Right ventricle myocardium inferior (tissue), 1 donor: ENCODE data around the gene CFAP57. TPM values are rescaled to one million over a fixed set of nuclear protein-coding genes. Genes with fewer than 3 reads are reported as not detected.
A peak's percentile ranks its signal among the peaks of the same experiment; 100 is the strongest.

Experiments
- ATAC-seq: fragments of 200-7000 bp; cut with Tn5 transposase; one replicate; pipeline ENCODE4 v1.9.1; 2020; ENCODE audit warnings: mild to moderate bottlenecking, moderate library complexity
- DNase-seq: peaks from one replicate; pipeline ENCODE4 v3.0.0; 2021; ENCODE audit errors: missing footprints
- intact Hi-C: fragments of 100-400 bp; cut with DNase I; formaldehyde crosslinking; loops from one replicate; pipeline ENCODE4 v1.11.0; 2022
- total RNA-seq: library from RNA; stranded (reverse); fragmentation: NEBNext Ultra II Directional; extraction: Animal tissue kit (Norgen Biotek cat#: 25700); gene quantifications from one replicate; pipeline ENCODE4 v1.2.1, GENCODE V29; 2021
- donor health status: DM: no; HTN: yes; CAD: no; lungs with severe emphysema.

CFAP57 gene
- total RNA-seq, 1 donor from 2014 or later: not detected

DNA sequence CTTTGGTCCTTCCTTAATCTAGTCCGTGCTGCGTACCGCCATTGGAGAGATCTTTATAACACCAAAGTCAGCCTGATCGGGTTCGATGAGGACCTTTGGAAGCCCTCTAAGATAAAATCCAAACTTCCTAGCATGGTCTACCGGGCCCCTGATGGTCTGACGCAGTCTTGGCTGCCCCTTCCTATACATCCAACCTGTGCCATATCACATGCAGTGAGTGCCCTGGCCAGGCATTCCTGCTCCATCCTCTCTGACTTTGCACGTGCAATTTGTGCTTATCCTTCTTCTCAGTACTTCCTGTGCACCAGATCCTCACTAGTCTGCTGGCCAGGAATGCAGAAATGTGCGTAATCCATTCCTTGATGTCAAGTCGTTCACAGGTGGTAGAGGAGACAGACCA lies 45.6 kb downstream of the CFAP57 start:
- intact Hi-C loops: no loop called here
- no peak for ATAC-seq
- DNase-seq: no peak

DNA sequence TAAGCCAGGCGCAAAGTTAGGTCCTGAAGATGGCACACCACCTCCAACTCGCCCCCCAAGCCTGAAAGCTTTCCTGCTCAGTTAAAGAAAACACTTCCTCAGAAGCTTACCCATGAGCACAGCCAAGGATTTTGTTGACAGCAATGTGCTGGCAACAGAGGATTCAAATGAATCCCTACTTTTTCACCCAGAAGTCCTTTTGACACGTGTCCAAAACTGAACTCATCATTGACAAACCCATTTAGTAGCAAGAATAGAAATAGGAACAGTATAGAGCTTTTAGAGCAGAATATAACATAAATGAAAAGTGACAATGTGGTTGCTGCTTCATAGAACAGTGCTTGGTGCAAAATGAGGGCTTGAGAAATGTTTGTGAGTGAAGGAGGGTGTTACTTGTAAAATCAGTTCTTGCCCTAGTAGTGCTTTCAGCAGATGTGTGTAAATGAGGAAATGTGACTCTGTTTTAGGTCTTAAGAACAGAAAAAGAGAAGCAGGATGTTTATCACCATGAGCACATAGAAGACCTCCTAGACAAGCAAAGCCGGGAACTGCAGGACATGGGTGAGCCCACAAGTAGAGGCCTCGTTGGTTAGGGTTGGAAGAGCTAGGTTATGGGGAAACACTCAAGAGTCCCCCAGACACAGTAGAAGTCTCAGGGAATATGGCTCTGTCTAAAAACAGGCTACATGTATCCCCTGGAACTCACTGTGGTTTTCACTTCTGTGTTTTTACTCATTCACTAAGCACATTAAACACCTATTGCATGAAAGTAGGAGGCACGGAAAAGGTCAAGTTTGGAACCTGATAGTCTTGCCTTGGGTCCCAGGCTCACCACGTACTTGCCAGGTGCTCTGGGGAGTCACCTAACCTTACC lies 49.0 kb downstream of the CFAP57 start:
- DNase-seq (no peak), ATAC-seq (peak; percentile 18)
- intact Hi-C loops: no loop called here

DNA sequence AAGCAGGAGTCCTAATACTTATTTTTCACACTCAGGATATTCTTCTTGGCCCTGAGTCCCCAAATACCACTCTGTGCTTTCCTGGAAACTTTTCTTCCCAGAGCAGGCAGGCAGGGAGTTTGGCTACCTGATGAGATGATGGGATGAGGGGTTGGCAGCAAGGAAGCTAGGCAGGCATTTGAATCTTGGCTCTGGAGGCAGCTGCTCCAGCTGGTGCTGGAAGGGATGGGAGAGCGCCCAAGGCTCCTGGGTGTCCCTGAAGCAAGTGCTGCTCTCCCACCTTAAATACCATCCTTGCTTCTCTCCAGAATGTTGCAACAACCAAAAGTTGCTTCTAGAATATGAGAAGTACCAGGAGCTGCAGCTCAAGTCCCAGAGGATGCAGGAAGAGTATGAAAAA lies 49.7 kb downstream of the CFAP57 start:
- intact Hi-C loops: no loop called here
- no peak for ATAC-seq
- DNase-seq: no peak

DNA sequence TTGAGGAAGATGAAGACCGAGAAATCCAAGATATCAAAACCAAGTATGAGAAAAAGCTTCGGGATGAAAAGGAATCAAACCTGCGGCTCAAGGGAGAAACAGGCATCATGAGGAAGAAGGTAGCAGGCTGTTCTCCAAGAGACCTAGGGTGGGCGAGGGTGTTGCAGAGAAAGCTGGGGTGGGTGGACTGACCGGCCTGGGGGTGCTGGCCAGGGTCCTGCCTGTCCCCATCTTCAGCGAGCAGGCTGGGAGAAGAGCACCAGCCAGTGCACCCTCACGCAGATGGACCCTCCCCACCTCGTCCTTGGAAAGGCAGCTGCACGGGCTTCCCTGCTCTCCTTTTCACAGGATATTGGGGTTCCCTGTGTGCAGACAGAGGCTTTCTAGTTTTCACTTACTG lies 50.7 kb downstream of the CFAP57 start:
- DNase-seq: no peak
- intact Hi-C loops: no loop called here

DNA sequence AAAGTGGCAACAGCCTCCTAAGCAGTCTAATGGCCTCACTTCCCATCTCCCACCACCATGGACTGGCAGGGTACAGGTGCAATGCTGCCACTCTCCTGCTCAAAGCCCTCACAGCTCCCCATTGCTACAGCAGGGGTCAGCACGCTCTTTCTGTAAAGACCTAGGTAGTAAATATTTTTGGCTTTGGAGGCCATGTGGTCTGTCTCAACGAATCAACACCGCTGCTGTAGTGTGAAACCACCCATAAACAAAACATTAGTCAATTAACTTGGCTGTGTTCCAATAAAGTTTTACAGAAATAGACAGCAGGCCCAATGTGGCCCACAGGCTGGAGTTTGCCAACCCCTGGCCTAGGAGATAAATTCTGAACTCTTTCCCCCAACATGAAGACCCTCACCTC lies 53.0 kb downstream of the CFAP57 start:
- DNase-seq: no peak
- no peak for ATAC-seq
- intact Hi-C loops: no loop called here

More for the DNA sequence above, 50.7 kb downstream of the CFAP57 start:
- ATAC-seq: no peak

DNA sequence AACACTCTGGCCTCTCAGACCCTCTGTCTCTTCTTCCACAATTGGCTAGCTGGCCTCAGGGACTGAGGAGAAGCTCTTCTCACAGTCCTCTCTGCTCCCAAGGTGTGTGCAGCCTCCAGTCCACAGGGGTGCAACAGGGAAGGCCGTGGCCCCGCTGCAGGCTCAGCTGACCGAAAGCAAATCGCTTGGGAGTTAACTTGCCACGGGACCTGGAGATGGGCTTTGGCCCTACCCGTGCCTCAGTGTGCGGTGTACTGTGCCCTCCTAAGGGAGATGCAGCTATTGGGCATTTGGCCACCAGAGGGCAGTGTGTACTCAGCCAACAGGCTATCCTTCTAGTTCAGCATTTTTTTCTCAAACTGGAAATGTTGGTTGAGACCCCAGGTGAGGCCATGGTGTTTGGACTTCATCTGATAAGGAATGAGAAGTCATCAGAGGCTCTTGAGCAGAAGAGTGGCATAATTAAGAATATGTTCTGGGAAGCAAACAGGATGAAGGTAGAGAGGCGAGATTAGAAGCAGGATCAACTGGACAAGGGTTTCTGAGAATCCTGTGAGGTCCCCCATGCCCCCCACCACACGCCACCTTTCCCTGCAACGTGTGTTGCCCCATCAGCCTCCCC lies 55.1 kb downstream of the CFAP57 start:
- peak; percentile 74 for ATAC-seq
- DNase-seq: peak; percentile 81
- intact Hi-C loops: loop anchor here (1.0 kb wide), 1 partner anchor 187 kb away; no protein-coding TSS in a partner anchor

DNA sequence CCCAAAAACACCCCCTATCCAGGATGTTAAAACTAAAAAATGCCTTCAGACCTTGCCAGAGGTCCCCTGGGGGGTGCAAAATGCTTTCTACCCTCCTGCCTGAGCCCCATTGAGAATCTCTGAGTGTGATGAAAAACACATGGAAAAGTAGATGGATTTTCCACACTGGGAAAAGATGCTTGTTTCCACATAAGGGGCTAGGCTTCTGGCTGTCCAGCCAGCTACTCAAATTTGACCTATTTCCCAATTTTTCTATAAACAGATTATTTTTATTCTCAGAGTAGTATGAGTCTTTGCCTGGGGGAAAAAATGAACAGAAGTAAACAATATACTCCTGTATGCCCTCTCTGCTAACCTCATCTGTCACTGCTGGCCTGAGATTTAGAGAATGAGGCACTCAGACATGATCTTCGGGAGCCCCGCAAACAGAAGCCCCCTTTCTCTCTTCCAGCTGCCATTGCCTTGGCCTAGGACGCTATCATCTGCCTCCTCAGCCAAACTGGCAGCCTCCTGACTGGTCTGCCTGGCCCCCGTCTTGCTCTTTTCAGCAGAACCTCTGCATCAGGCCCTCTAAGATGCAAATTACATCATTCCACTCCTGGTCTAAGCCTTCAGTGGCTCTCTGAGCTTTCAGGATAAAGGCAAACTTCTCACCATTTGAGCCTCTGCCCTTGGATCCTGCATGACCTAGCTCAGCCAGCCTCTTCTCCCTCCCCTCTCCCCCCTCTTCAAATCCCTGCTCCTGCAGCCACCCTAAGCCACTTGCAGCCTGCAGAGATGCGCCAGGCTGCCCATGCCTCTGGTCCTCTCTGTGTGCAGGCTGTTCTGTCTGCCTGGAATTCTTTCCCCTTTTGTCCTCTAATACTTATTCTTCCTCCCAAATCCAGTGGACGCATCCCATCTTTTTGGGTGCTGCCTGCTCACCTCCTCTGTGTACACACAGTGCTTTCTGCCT lies 58.0 kb downstream of the CFAP57 start:
- ATAC-seq (no peak), DNase-seq (no peak)
- intact Hi-C loops: no loop called here

DNA sequence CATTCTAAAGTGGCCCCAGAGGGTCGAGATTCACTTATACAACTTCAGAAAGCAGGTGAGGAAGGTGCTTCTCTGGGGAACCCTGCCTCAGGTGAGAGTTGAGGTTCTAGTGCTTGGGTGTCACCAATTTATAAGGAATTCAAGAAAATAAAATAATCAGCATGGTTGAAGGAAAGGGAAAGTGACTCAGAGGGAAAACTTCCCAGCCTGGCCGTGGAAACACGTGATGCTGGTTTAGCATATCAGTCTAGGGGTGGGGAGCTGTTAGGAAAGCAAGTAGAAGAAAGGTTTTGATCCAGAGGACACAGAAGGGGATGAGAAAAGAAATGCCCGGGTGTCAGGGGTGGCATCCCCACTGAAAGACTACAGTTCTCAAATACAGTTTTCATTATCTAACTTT lies 59.9 kb downstream of the CFAP57 start:
- ATAC-seq (no peak), DNase-seq (no peak)
- intact Hi-C loops: no loop called here

DNA sequence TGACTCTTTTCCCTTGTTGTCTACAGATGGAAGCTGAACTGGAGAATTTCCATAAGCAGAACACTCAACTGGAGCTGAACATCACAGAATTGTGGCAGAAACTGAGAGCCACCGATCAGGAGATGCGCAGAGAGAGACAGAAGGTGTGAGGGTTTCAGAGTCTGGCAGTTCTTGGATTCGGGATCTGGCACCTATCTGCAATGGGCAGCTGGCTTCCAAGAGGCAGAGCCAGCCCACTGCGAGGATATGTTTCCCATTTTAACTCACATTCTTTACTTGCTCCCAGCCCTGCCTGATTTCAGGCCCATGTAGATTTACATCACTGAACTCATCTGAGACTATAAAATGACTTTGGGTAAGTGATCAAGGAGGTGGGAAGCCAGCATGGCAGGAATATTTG lies 60.4 kb downstream of the CFAP57 start:
- no peak for DNase-seq
- intact Hi-C loops: no loop called here
- no peak for ATAC-seq

DNA sequence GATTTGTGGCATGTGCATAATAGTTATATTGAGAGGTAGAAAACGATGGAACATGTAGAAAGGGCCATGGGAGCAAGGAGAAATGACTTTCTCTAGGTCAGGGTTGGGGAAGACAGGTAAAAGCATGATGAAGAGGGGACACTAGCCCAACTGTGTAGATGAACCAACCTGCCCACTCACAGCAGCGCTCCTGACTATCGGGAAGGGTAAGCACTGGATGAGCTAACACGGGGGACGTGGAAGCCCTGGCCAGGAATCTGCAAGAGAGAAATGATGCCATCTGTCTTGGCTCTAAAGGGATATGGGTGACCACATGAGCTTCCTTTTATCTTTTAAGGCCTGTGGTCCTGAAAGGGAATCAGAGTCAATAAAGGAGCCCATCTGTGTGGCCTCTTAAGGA lies 61.5 kb downstream of the CFAP57 start:
- ATAC-seq (no peak), DNase-seq (no peak)
- intact Hi-C loops: no loop called here

DNA sequence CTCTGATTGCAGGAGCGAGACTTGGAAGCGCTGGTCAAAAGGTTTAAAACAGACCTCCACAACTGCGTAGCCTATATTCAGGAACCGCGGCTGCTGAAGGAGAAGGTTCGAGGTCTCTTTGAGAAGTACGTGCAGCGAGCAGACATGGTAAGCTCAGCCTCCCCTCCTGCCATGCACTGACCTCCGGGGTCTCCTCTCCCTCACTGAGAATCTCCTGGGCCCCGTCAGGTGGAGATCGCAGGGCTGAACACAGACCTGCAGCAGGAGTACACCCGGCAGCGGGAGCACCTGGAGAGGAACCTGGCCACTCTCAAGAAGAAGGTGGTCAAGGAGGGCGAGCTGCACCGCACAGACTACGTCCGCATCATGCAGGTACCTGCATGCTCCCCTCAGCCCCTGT lies 62.1 kb downstream of the CFAP57 start:
- DNase-seq (no peak), ATAC-seq (no peak)
- intact Hi-C loops: no loop called here

DNA sequence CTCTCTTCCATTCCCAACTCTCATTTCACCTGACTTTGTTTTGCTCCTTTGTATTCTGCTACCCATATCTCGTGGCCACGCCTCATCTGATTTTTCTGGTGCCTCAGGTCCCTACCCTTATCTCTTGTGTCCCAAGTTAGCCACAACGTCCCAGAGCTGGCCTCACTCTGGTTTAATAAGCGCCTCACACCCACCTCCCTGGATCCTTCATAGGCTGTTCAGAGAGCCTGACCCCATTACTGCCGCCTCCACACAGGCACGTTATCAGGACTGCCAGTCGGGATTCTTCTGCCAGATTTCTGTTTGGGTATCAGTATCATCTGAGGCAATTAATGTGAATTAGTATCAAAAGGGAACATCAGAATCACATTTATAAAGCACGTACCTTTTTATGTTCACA lies 62.9 kb downstream of the CFAP57 start:
- no peak for ATAC-seq
- DNase-seq: no peak
- intact Hi-C loops: no loop called here

DNA sequence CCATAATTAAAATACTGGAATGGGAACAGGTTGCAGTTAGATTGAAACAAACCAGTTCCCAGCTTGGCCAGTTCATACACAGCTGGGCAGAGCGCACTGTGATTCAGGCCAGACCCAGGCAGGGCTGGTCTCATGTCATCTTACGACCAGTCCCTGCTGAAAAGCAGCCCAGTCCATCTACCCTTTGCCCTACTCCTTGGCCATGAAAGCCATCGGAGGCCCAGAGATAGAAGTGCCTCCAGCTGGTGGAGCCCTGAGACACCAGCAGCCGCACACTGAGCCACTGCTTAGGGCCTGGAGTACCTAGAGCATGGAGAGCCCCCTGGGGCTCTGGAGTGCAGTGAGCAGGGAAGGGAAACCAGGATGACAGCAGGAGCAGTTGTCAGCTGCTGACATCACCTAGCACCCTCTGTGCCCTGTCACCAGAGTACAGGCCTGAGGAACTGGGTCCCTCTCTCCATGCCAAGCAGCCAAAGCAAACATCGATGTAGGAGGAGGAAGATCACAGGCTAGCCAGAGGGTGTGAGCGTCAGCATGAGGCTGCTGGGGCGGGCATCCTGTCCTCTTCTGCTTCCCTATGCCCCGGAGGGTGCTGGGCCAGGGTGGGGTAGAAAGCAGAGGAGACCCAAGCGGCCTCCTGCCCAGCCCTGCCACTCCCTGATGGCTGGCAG lies 63.5 kb downstream of the CFAP57 start:
- intact Hi-C loops: no loop called here
- ATAC-seq (peak; percentile 60), DNase-seq (no peak)

DNA sequence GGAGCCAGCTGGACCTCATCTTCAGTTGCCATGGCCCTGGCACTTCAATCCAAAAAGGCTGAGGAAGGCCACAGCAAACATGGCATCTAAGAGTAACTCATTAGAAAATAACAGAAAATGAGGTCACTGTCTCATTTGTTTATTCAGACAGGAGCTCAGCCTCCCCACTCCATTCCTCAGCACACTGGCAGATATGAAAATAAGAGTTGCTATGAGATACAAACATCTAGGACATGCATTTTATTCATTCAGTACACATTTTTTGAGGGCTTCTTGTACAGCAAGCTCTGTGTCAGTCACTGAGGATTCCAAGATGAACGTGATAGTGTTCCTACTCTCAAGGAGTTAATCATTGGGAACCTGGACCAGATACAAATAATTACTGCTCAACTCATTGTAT lies 65.0 kb downstream of the CFAP57 start:
- intact Hi-C loops: no loop called here
- DNase-seq (no peak), ATAC-seq (no peak)

DNA sequence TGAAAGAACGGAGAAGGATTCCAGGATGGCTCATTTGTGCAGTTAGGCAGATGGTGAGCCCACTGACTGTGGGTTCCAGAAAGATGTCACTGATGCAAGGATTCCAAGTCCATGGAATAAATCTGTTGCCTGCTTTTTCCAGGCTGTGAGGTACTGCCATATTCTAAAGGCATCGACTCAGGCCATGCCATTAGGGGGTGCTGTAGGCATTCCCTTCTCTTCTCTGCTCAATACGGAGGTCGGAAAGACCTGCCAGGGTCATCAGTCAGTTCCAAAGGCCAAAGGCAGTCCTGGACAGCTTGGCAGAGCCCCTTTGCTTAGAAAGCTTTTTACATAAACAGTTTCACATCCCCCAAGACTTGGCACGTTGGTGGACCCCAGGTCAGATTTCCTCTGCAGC lies 66.0 kb downstream of the CFAP57 start:
- intact Hi-C loops: loop anchor here (2.0 kb wide), 4 partner anchors 65 to 145 kb away; partner anchors contain the start of gene CDC20
- no peak for DNase-seq
- peak; percentile 80 for ATAC-seq

DNA sequence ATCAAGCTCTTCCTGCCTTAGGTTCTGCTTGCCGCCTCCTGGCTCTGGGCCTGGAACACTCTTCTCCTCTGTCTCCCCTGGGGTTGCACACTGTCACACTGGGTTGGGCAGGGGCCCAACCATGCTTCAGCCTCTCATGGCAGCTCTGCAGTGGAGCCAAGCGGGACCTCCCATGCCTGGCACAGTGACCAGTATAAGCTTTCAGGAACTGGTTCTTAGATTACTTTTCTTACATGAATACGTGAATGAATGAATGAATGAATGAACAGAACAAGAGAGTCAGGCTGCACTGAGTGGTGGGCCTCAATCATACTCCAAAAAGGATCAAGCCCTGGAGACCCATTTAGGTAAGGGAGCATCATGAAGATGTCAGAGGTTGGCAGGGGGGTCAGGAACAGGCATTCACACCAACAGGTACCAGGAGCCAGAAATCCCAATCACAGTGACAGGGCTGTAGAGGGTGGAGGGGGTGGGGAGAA lies 66.9 kb downstream of the CFAP57 start:
- peak; percentile 74 for ATAC-seq
- no peak for DNase-seq
- intact Hi-C loops: loop anchor here (2.0 kb wide), 4 partner anchors 64 to 144 kb away; partner anchors contain the start of gene CDC20

DNA sequence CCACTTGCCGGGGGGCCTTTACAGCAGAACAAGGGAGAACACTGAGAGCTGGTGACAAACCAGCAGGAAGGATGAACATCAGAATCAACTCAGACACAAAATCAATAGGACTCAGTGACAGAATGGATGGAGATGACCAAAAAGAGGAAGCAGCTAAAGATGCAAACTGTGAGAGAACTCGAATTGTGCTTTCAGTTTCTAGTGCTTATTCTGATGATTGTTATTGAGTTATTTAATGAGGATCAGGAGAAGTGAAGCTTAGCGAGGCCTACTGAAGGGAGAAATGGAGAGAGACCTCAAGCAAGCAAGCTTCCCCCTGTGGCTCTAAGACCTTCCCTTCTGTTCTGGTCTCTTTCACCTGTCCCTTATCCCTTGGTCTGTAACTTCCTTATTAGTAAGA lies 67.4 kb downstream of the CFAP57 start:
- intact Hi-C loops: loop anchor here (2.0 kb wide), 4 partner anchors 63 to 143 kb away; partner anchors contain the start of gene CDC20
- no peak for DNase-seq
- no peak for ATAC-seq

DNA sequence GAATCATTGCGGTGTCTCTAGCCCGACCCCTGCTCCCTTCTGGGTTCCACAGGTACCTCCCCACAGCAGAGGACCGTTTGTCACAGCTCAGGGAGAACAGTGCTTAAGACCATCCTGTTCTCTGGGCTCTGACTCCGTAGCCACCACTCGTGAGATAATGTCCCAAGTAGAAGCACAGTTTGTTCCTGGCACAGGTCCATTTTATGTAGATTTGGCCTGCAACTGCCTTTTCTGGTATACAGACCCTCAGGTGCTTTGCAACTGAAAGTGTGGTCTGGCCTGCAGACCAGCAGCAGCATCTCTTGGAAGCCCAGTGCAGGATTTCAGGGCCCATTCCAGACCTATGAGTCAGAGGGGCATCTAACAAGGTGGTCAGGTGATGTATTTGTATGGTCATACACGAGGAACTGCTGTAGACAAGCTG lies 69.3 kb downstream of the CFAP57 start:
- intact Hi-C loops: no loop called here

More for the DNA sequence above, 69.3 kb downstream of the CFAP57 start:
- peak; percentile 38 for ATAC-seq
- no peak for DNase-seq
